K562 (cell line): ENCODE data around the gene DIS3L.

Experiments
- BMI1 ChIP-seq: fragments of 150-350 bp; IDR thresholded peaks from 2 replicates; pipeline ENCODE4 v1.6.1; 2014; ENCODE audit warnings: low read length
- NR2C2 ChIP-seq, 2 experiments: fragments of 200-800 bp in 1 of 2; sonication (Bioruptor generic) in 1 of 2; sonication (generic) in 1 of 2; formaldehyde crosslinking in 1 of 2; IDR thresholded peaks; 2 replicates each; pipeline versions ENCODE4 v1.6.1 to v1.8.0; 2016 to 2022; ENCODE audit warnings: mild to moderate bottlenecking in 1 of 2, missing compliant biosample characterization in 1 of 2, missing genetic modification characterization in 1 of 2, missing genetic modification reagents in 1 of 2
- POLR2A ChIP-seq: fragments of 450-650 bp; conservative IDR thresholded peaks from 2 replicates; pipeline ENCODE4 v1.6.1; 2016
- POU5F1 ChIP-seq: fragments of 150-350 bp; IDR thresholded peaks from 2 replicates; pipeline ENCODE4 v1.6.1; 2014; ENCODE audit warnings: borderline replicate concordance, low read length, low read depth, mild to moderate bottlenecking; ENCODE audit not compliant: partially characterized antibody
- ZBTB8A ChIP-seq: fragments of 450-650 bp; IDR thresholded peaks from 2 replicates; pipeline ENCODE4 v1.6.1; 2018; ENCODE audit warnings: mild to moderate bottlenecking, moderate library complexity; ENCODE audit not compliant: partially characterized antibody
- TF ChIP-seq, protein P1 (sequence below): fragments of 450-650 bp; IDR thresholded peaks from 2 replicates; pipeline ENCODE4 v1.6.1; 2018; ENCODE audit not compliant: partially characterized antibody

DNA sequence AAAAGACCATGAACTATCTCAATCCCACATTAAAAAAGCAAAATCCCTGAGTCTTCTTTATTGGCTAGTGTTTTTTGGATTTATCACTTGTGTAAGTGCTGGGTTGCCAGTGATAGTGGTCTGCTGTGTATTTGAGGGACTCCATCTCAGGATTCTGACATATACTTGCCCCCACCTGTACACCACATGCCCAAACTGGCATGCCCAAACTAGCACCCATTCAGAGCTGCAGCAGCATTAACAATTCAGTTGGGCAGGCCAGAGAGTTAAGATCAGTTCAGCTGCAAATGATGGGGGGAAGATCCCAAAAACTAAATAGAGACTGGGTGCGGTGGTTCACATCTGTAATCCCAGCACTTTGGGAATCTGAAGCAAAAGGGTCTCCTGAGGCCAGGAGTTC, 69.4 kb downstream of the DIS3L start:
- no peak for TF ChIP-seq BMI1
- no peak for TF ChIP-seq POLR2A
- TF ChIP-seq POU5F1, result no peak
- TF ChIP-seq, protein P1, sequence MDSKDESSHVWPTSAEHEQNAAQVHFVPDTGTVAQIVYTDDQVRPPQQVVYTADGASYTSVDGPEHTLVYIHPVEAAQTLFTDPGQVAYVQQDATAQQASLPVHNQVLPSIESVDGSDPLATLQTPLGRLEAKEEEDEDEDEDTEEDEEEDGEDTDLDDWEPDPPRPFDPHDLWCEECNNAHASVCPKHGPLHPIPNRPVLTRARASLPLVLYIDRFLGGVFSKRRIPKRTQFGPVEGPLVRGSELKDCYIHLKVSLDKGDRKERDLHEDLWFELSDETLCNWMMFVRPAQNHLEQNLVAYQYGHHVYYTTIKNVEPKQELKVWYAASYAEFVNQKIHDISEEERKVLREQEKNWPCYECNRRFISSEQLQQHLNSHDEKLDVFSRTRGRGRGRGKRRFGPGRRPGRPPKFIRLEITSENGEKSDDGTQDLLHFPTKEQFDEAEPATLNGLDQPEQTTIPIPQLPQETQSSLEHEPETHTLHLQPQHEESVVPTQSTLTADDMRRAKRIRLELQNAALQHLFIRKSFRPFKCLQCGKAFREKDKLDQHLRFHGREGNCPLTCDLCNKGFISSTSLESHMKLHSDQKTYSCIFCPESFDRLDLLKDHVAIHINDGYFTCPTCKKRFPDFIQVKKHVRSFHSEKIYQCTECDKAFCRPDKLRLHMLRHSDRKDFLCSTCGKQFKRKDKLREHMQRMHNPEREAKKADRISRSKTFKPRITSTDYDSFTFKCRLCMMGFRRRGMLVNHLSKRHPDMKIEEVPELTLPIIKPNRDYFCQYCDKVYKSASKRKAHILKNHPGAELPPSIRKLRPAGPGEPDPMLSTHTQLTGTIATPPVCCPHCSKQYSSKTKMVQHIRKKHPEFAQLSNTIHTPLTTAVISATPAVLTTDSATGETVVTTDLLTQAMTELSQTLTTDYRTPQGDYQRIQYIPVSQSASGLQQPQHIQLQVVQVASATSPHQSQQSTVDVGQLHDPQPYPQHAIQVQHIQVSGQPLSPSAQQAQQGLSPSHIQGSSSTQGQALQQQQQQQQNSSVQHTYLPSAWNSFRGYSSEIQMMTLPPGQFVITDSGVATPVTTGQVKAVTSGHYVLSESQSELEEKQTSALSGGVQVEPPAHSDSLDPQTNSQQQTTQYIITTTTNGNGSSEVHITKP, result no peak
- TF ChIP-seq ZBTB8A, result no peak
- no peak for TF ChIP-seq NR2C2 (CRISPR knock-in tag; IDR thresholded peaks at IDR 0.05)
- no peak for TF ChIP-seq NR2C2 (tag; IDR thresholded peaks at IDR 0.05)
